GM06990 (cell line): Measurements from ENCODE around the gene MEF2D.

Experiments
- DNase-seq: peaks from one replicate; pipeline ENCODE4 v3.0.0-alpha.2; 2011; ENCODE audit not compliant: insufficient read length; ENCODE audit errors: extremely low read depth
- H3K27me3 ChIP-seq: replicated peaks from 2 replicates; pipeline ENCODE4 v1.6.0; 2011; ENCODE audit warnings: low read length; ENCODE audit not compliant: control insufficient read depth, insufficient read depth
- H3K36me3 ChIP-seq: 2 replicates; pipeline ENCODE4 v1.5.1; 2011; ENCODE audit warnings: low read length; ENCODE audit not compliant: control insufficient read depth, insufficient read depth
- H3K4me3 ChIP-seq: replicated peaks from 2 replicates; pipeline ENCODE4 v1.5.1; 2011; ENCODE audit warnings: low read depth, mild to moderate bottlenecking, control low read depth, low read length
- CTCF ChIP-seq: IDR thresholded peaks from 2 replicates; pipeline ENCODE4 v1.5.1; 2011; ENCODE audit warnings: low read length, control low read depth, mild to moderate bottlenecking, inconsistent platforms; ENCODE audit not compliant: insufficient read depth, poor library complexity, severe bottlenecking

MEF2D gene

GRCh38 chr1:156463874-156464273 is 36.7 kb downstream of the MEF2D start:
- TF ChIP-seq CTCF = no peak
- no peak for DNase-seq
- Histone ChIP-seq H3K36me3 (peaks cover 32% of the 10 kb centered on the region), H3K27me3 (no peaks in the 10 kb centered on the region), H3K4me3 (no peak overlapping the region)

- H3K4me3 ChIP-seq = no peak overlapping the region
- H3K36me3 ChIP-seq = peaks cover 25% of the 10 kb centered on the region
- TF ChIP-seq CTCF = no peak
- no peaks in the 10 kb centered on the region for H3K27me3 ChIP-seq
- no peak for DNase-seq
These were observed 37.4 kb downstream of the MEF2D start for GRCh38 chr1:156462954-156463795.

GRCh38 chr1:156461781-156462647 is 38.6 kb downstream of the MEF2D start:
- Histone ChIP-seq H3K36me3 (peaks cover 18% of the 10 kb centered on the region), H3K27me3 (no peaks in the 10 kb centered on the region), H3K4me3 (no peak overlapping the region)
- TF ChIP-seq CTCF = no peak
- DNase-seq = no peak

- Histone ChIP-seq H3K27me3 (no peaks in the 10 kb centered on the region), H3K36me3 (peaks cover 9% of the 10 kb centered on the region), H3K4me3 (no peak overlapping the region)
- no peak for DNase-seq
- TF ChIP-seq CTCF = no peak
These were observed 39.5 kb downstream of the MEF2D start for GRCh38 chr1:156461109-156461508.

GRCh38 chr1:156460525-156460924 is 40.0 kb downstream of the MEF2D start:
- H3K27me3 ChIP-seq = no peaks in the 10 kb centered on the region
- no peak overlapping the region for H3K4me3 ChIP-seq
- peaks cover 6% of the 10 kb centered on the region for H3K36me3 ChIP-seq
- no peak for DNase-seq
- TF ChIP-seq CTCF = no peak
